HG03342 (cell line): Measurements from ENCODE around the gene YEATS2.
A peak's percentile ranks its signal among the peaks of the same experiment; 100 is the strongest.
"Not testable (repeated sequence)": the region's sequence is repeated elsewhere in the genome, so short reads cannot be mapped to it uniquely, and the experiment has no call there.

Experiments
- ATAC-seq: cut with Tn5 transposase; IDR thresholded peaks from one replicate; pipeline ENCODE4 v1.9.1; 2021; ENCODE audit warnings: mild to moderate bottlenecking, moderate library complexity; ENCODE audit not compliant: unreplicated experiment

YEATS2 gene

GRCh38 chr3:183711516-183711915 is 13.9 kb downstream of the YEATS2 start:
- ATAC-seq, result no peak

- ATAC-seq, result no peak
These were observed 17.0 kb downstream of the YEATS2 start for GRCh38 chr3:183714622-183715021.

GRCh38 chr3:183718012-183718411 is 20.4 kb downstream of the YEATS2 start:
- ATAC-seq, result no peak

DNA sequence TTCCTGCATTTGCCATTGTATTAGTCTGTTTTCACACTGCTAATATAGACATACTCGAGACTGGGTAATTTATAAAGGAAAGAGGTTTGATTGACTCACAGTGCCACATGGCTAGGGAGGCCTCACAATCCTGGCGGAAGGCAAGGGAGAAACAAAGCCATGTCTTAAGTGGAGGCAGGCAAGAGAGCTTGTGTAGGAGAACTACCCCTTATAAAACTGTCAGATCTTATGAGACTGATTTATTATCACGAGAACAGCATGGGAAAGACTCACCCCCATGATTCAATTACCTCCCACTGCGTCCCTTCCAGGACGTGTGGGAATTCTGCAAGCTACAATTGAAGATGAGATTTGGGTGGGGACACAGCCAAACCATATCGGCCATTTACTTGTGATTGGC is 27.8 kb downstream of the YEATS2 start:
- no peak for ATAC-seq

DNA sequence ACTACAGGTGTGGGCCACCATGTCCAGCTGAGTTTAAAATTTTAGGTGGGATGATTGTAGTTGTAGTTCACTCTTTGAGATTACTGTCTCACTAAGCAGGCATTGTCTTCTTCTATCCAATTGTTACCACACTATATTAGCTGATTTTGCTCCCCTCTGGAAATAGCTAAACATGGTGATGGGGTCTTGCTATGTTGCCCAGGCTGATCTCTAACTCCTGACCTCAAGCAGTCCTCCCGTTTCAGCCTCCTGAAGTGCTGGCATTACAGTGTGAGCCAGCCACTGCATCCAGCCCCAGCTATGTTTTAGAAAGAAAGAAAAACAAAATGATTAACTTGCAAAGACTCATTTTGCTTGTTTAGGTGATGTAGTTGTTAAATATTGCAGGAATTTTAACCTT is 30.6 kb downstream of the YEATS2 start:
- ATAC-seq, result no peak

DNA sequence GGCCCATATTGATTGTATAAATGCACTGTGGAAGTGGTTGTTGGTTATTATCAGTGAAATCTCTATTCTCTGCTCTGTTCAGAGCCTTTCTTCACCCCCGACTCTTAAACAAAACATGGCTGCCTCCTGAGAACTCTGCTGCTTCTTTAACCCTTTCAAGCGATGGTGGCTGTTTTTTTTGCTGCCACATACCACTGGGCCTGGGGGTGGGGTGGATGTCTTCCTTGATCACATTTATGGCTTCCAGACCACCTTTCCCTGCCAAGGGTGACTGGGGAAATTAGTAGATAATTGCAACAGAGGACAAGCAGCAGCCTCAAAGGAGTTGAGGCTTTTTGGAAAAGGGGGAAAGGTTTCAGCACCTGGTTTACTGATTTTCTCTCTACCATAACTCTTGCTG is 32.8 kb downstream of the YEATS2 start:
- ATAC-seq, result no peak

- no peak for ATAC-seq
These were observed 34.0 kb downstream of the YEATS2 start for GRCh38 chr3:183731611-183732010.

- no peak for ATAC-seq
These were observed 36.0 kb downstream of the YEATS2 start for GRCh38 chr3:183733553-183733952.

- no peak for ATAC-seq
These were observed 37.3 kb downstream of the YEATS2 start for GRCh38 chr3:183734750-183735494.

DNA sequence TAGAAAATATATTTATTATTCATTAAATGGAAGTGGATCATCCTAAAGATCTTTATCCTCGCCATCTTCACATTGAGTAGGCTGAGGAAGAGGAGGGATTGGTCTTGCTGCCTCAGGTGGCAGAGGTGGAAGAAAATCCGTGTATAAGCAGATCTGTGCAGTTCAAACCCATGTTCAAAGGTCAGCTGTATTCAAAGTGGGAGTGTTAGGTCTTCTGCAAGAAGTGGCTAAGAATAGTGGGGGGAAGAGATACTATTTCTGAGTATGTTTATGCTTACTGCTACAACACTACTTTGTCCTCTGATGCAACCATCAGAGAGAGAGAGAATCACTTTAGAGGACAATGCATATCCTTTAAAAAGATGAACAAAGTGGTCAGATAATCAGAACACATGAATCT is 39.5 kb downstream of the YEATS2 start:
- no peak for ATAC-seq

DNA sequence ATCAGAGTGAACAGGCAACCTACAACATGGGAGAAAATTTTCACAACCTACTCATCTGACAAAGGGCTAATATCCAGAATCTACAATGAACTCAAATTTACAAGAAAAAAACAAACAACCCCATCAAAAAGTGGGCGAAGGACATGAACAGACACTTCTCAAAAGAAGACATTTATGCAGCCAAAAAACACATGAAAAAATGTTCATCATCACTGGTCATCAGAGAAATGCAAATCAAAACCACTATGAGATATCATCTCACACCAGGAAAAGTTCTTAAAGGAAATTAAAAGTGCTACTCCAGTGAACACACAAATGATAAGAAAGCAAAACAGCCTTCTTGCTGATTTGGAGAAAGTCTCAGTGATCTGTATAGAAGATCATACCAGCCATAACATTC is 42.6 kb downstream of the YEATS2 start:
- not testable (repeated sequence) for ATAC-seq

DNA sequence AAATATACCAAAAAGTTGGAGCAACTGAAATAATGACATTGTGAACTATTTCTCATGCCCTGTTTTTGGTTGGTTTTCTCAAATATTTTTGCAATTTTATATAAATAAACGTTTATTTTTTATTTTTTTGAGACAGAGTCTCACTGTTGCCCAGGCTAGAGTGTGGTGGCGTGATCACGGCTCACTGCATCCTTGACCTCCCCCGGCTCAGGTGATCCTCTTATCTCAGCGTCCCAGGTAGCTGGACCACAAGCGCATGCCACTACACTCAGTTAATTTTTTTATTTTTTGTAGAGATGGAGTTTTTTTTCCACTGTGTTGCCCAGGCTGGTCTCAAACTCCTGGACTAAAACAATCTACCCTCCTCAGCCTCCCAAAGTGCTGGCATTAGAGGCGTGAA is 45.6 kb downstream of the YEATS2 start:
- no peak for ATAC-seq

- ATAC-seq, result no peak
These were observed 47.9 kb downstream of the YEATS2 start for GRCh38 chr3:183745300-183746098.

- ATAC-seq, result no peak
These were observed 56.5 kb downstream of the YEATS2 start for GRCh38 chr3:183754052-183754451.

- no peak for ATAC-seq
These were observed 64.7 kb downstream of the YEATS2 start for GRCh38 chr3:183762304-183762703.

GRCh38 chr3:183764847-183765731 is 67.5 kb downstream of the YEATS2 start:
- no peak for ATAC-seq

DNA sequence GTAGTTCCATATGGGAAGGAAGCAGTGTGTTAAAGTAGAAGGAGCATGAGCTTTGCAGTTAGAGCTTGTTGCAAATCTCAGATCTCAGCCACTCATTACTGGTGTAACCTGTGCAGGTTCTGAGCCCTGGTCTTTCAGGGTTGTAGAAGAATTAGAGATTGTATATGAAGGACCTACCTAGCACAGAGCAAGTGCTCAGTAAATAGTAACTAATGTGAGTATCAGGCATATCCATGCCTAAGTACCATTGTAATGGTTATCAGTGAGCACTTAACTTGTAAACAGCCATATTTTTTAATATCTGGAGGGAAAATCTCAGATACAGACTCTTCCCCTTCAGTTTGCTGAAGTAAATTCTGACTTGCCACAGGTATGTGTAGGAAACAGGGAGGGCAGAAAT is 68.5 kb downstream of the YEATS2 start:
- no peak for ATAC-seq

DNA sequence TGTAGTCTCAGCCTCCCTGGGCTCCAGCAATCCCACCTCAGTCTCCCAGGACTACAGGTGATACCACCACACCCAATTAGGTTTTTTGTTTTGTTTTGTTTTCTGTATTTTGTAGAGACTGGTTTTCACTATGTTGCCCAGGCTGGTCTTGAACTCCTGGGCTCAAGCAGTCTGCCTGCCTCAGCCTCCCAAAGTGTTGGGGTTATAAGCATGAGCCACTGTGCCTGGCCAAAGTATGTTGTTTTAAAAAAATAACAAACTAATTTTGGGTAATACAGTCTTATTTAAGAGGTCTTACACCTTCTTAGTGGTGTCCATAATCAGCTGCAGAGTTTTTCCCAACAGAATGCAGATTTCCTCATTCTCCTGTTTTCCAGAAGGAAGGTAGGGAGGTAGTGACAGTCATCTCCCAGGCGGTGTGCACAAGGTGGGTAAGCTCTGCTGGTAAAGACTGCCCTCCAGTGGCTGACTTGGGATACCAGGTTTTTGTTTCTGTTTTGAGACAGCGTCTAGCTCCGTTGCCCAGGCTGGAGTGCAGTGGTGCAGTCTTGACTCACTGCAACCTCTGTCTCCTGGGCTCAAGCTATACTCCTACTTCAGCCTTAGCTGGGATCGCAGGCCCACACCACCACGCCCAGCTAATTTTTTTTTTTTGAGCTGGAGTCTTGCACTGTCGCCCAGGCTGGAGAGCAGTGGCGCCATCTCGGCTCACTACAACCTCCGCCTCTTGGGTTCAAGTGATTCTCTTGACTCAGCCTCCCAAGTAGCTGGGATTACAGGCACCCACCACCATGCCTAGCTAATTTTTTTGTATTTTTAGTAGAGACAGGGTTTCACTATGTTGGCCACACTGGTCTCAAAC is 69.4 kb downstream of the YEATS2 start:
- ATAC-seq, result peak; percentile 86

GRCh38 chr3:183768114-183768513 is 70.5 kb downstream of the YEATS2 start:
- ATAC-seq, result no peak

DNA sequence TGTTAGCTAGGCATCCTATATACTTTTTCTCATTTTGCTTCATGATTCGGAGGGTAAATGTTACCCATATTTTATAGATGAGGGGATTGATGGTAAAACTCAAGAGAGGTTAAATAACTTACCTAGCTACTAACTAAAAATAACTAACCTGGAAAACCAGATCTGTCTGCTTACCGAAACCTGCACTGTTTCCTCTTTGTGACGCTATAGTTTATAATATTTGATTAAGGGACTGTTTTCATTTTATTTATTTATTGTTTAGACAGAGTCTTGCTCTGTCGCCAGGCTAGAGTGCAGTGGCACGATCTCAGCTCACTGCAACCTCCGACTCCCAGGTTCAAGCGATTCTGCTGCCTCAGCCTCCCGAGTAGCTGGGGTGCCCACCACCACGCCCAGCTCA is 71.9 kb downstream of the YEATS2 start:
- ATAC-seq, result no peak
